GM12878 (cell line): ENCODE data around the gene RAPGEF1. TPM values are rescaled to one million over a fixed set of nuclear protein-coding genes. Genes with fewer than 3 reads are reported as not detected.

Source experiments
- ATAC-seq: fragments of 200-7000 bp; cut with Tn5 transposase; 3 replicates; pipeline ENCODE4 v1.9.1; 2020; ENCODE audit warnings: mild to moderate bottlenecking, moderate library complexity
- BruUV-seq: library from RNA; stranded (reverse); fragments of 400-500 nt; replicated peaks from 2 replicates; lab custom pipeline; 2021; lab: Mats Ljungman, UMichigan
- CTCF ChIA-PET: fragments of 300-600 bp; sonication (Branson Sonifier 250); formaldehyde crosslinking; extraction: SDS; loops from one replicate; lab custom pipeline; 2021; ENCODE audit warnings: inconsistent platforms; lab: Yijun Ruan, JAX
- POLR2A ChIA-PET: fragments of 350-600 bp; formaldehyde crosslinking; extraction: SDS; loops from one replicate; lab custom pipeline; 2021; ENCODE audit warnings: inconsistent platforms; lab: Charles Lee
- RAD21 ChIA-PET: fragments of 300-600 bp; sonication (Branson Sonifier 250); formaldehyde crosslinking; loops from one replicate; lab custom pipeline; 2023; ENCODE audit warnings: antibody characterized with exemption; ENCODE audit not compliant: unreplicated experiment; lab: Charles Lee
- SMC1A ChIA-PET: fragments of 300-600 bp; sonication (Branson Sonifier 250); formaldehyde crosslinking; loops from one replicate; lab custom pipeline; 2023; ENCODE audit not compliant: unreplicated experiment, uncharacterized antibody; lab: Charles Lee
- DNase-seq: peaks from one replicate; pipeline ENCODE4 v3.0.0-alpha.2; 2011; ENCODE audit warnings: low read depth, low spot score
- FAIRE-seq: peaks from 3 replicates; lab custom pipeline; 2011; peaks lifted over from hg19 to GRCh38; lab: Jason Lieb, UNC
- H2AFZ ChIP-seq: 2 replicates; pipeline ENCODE4 v1.6.0; 2011; ENCODE audit warnings: low read depth, low read length, control low read depth; ENCODE audit not compliant: control insufficient read depth
- H3K27ac ChIP-seq: 2 replicates; pipeline ENCODE4 v1.5.1; 2011; ENCODE audit warnings: control low read depth; ENCODE audit not compliant: control insufficient read depth, insufficient read depth
- H3K27me3 ChIP-seq, 2 experiments: replicated peaks in 1 of 2; 2 replicates each; pipeline versions ENCODE4 v1.6.0 to v1.6.1; 2011; ENCODE audit warnings: low read length in 1 of 2; ENCODE audit not compliant: control insufficient read depth in 2 of 2, insufficient read depth in 2 of 2
- H3K36me3 ChIP-seq, 2 experiments: 2 replicates each; pipeline ENCODE4 v1.5.1; 2011; ENCODE audit warnings: low read length in 1 of 2; ENCODE audit not compliant: control insufficient read depth in 2 of 2, insufficient read depth in 2 of 2
- H3K4me1 ChIP-seq: 2 replicates; pipeline ENCODE4 v1.6.1; 2011; ENCODE audit warnings: mild to moderate bottlenecking, low read length, moderate library complexity, mixed read lengths; ENCODE audit not compliant: control insufficient read depth, insufficient read depth
- H3K4me2 ChIP-seq: 2 replicates; pipeline ENCODE4 v1.6.0; 2011; ENCODE audit warnings: control low read depth; ENCODE audit not compliant: control insufficient read depth, insufficient read depth
- H3K4me3 ChIP-seq: fragments of 200-600 bp; sonication (generic); 2 replicates; pipeline ENCODE4 v1.5.1; 2016
- H3K79me2 ChIP-seq: 2 replicates; pipeline ENCODE4 v1.6.0; 2011; ENCODE audit warnings: low read length; ENCODE audit not compliant: control insufficient read depth, insufficient read depth
- H3K9ac ChIP-seq: 2 replicates; pipeline ENCODE4 v1.8.0; 2011; ENCODE audit warnings: low read length, control low read depth, mixed read lengths; ENCODE audit not compliant: control insufficient read depth, insufficient read depth
- H3K9me3 ChIP-seq: replicated peaks from 3 replicates; pipeline ENCODE4 v1.5.1; 2011; ENCODE audit warnings: mild to moderate bottlenecking, low read length; ENCODE audit not compliant: control insufficient read depth, insufficient read depth
- H4K20me1 ChIP-seq: 2 replicates; pipeline ENCODE4 v1.6.0; 2011; ENCODE audit not compliant: control insufficient read depth, insufficient read depth
- CEBPB ChIP-seq, 2 experiments: fragments of 150-350 bp in 1 of 2; IDR thresholded peaks; 2 replicates each; pipeline ENCODE4 v1.6.1; 2012 to 2014; ENCODE audit warnings: low read depth in 2 of 2, low read length in 2 of 2, borderline replicate concordance in 1 of 2, inconsistent platforms in 1 of 2
- CTCF ChIP-seq, 3 experiments: IDR thresholded peaks in 2 of 3; conservative IDR thresholded peaks in 1 of 3; 2 replicates each; pipeline ENCODE4 v1.5.1; 2011; ENCODE audit warnings: low read depth in 3 of 3, low read length in 3 of 3, mild to moderate bottlenecking in 3 of 3, control low read depth in 2 of 3, moderate library complexity in 2 of 3, inconsistent platforms in 1 of 3, mixed read lengths in 1 of 3; ENCODE audit not compliant: control insufficient read depth in 2 of 3, insufficient read depth in 1 of 3; ENCODE audit errors: extremely low read depth in 1 of 3
- FOXK2 ChIP-seq: fragments of 450-650 bp; IDR thresholded peaks from 2 replicates; pipeline ENCODE4 v1.6.1; 2017; ENCODE audit warnings: mild to moderate bottlenecking, moderate library complexity
- JUND ChIP-seq: IDR thresholded peaks from 2 replicates; pipeline ENCODE4 v1.6.1; 2012; ENCODE audit warnings: low read depth, mild to moderate bottlenecking, low read length, improper control_type of control experiment, moderate library complexity
- KDM1A ChIP-seq: fragments of 200-600 bp; sonication (generic); IDR thresholded peaks from 2 replicates; pipeline ENCODE4 v1.6.1; 2016; ENCODE audit warnings: borderline replicate concordance
- SMAD5 ChIP-seq: IDR thresholded peaks from 2 replicates; pipeline ENCODE4 v1.6.1; 2016; ENCODE audit warnings: antibody characterized with exemption, low read depth
- USF1 ChIP-seq: IDR thresholded peaks from 2 replicates; pipeline ENCODE4 v1.6.1; 2011; ENCODE audit warnings: borderline replicate concordance, low read depth, mild to moderate bottlenecking, moderate library complexity, mixed read lengths, low read length; ENCODE audit not compliant: insufficient read depth; ENCODE audit errors: extremely low read length
- WGBS: methylation state at CpG from one replicate; pipeline ENCODE4 v1.1.6; 2016; ENCODE audit warnings: low lambda C conversion rate; ENCODE audit not compliant: insufficient replicate concordance, insufficient coverage; ENCODE audit errors: missing lambda C conversion rate; 5-methylcytosine and 5-hydroxymethylcytosine counted together
- in situ Hi-C: fragments of 300-500 bp; cut with MboI; formaldehyde crosslinking; loops from 9 replicates; pipeline ENCODE4 v1.14.3; 2018; ENCODE audit warnings: mixed read lengths
- intact Hi-C: fragments of 100-400 bp; cut with micrococcal nuclease; formaldehyde crosslinking; loops from one replicate; pipeline ENCODE4 v1.14.2; 2022; ENCODE audit not compliant: unreplicated experiment
- polyA plus RNA-seq, 11 experiments: library from polyadenylated mRNA; depleted of rRNA in 4 of 11; unstranded in 6 of 11; stranded (reverse) in 5 of 11; fragments of >200 nt; fragmentation: Nextera tagmentation in 4 of 11; fragmentation: Illumina TruSeq in 1 of 11; extraction: Ambion mirVana in 4 of 11; extraction: Trizol in 1 of 11; gene quantifications; 1 replicate in 1 of 11; 2 replicates in 10 of 11; pipeline versions ENCODE4 v1.2.1 to v1.2.3, GENCODE V29; 2011 to 2016; ENCODE audit warnings: inconsistent platforms in 2 of 11, missing spikeins in 2 of 11, low read depth in 1 of 11
- total RNA-seq, 4 experiments: library from RNA; depleted of rRNA in 3 of 4; stranded (reverse); fragments of >200 nt in 3 of 4; fragmentation: Illumina TruSeq in 1 of 4; extraction: Trizol in 1 of 4; gene quantifications; 2 replicates each; pipeline versions ENCODE4 v1.2.1 to v1.2.3, GENCODE V29; 2013 to 2021
- TF ChIP-seq, protein P1 (sequence below): fragments of 450-650 bp; IDR thresholded peaks from 2 replicates; pipeline ENCODE4 v1.6.1; 2017; ENCODE audit warnings: mild to moderate bottlenecking, moderate library complexity
- TF ChIP-seq, protein P2 (sequence below): IDR thresholded peaks from 2 replicates; pipeline ENCODE4 v1.6.1; 2011; ENCODE audit warnings: borderline replicate concordance, low read depth, mild to moderate bottlenecking, moderate library complexity, low read length; ENCODE audit not compliant: insufficient read depth, poor library complexity, severe bottlenecking
- TF ChIP-seq, protein P3 (sequence below): fragments of 450-650 bp; IDR thresholded peaks from 2 replicates; pipeline ENCODE4 v1.6.1; 2017; ENCODE audit warnings: mild to moderate bottlenecking

The RAPGEF1 gene
- total and polyA plus RNA-seq, 10 of the 15 experiments (the other 5 are each of a cell fraction or from before 2014, with no cell fraction given), result 0.42 to 113 (median 45.9) TPM

- H3K79me2 ChIP-seq, result peaks cover 67% of the 10 kb centered on the region
- no peak for ATAC-seq
- H3K27ac ChIP-seq, result peak overlapping the region; percentile 50
Observed at GRCh38 chr9:131651599-131651998, 88.3 kb downstream of the RAPGEF1 start.

More at GRCh38 chr9:131651599-131651998, 88.3 kb downstream of the RAPGEF1 start:
- FAIRE-seq (no peak), DNase-seq (no peak)
- no peak overlapping the region for H2AFZ ChIP-seq
- peaks cover 6% of the 10 kb centered on the region; the same call in 1 of the 2 replicates for H4K20me1 ChIP-seq
- CTCF ChIA-PET, result interaction anchor here (0.9 to 2.4 kb wide), 2 partner anchors 8 to 13 kb away, joined by 4 to 5 read pairs; no protein-coding TSS in a partner anchor
- H3K9me3 ChIP-seq, result no peaks in the 10 kb centered on the region
- RAD21 ChIA-PET, result interaction anchor here (1.1 kb wide), 1 partner anchor 10 kb away, joined by 3 read pairs; no protein-coding TSS in a partner anchor
- no peaks in the 10 kb centered on the region for H3K27me3 ChIP-seq
- intact Hi-C loops, result no loop called here
- no peak overlapping the region; the same call in 1 of the 2 replicates for H3K9ac ChIP-seq
- TF ChIP-seq JUND (no peak), CTCF (IDR thresholded peaks at IDR 0.05 in 2 of 3, conservative IDR thresholded peaks at IDR 0.05 in 1 of 3; ENCODE audit: control insufficient read depth in 2 of 3, extremely low read depth in 1 of 3, insufficient read depth in 1 of 3, low read depth in 3 of 3, low read length in 3 of 3) (no peak), SMAD5 (no peak), KDM1A (no peak), CEBPB (IDR thresholded peaks at IDR 0.05; ENCODE audit: borderline replicate concordance in 1 of 2, low read depth in 2 of 2, low read length in 2 of 2) (no peak), FOXK2 (no peak), USF1 (no peak)
- TF ChIP-seq, protein P1, sequence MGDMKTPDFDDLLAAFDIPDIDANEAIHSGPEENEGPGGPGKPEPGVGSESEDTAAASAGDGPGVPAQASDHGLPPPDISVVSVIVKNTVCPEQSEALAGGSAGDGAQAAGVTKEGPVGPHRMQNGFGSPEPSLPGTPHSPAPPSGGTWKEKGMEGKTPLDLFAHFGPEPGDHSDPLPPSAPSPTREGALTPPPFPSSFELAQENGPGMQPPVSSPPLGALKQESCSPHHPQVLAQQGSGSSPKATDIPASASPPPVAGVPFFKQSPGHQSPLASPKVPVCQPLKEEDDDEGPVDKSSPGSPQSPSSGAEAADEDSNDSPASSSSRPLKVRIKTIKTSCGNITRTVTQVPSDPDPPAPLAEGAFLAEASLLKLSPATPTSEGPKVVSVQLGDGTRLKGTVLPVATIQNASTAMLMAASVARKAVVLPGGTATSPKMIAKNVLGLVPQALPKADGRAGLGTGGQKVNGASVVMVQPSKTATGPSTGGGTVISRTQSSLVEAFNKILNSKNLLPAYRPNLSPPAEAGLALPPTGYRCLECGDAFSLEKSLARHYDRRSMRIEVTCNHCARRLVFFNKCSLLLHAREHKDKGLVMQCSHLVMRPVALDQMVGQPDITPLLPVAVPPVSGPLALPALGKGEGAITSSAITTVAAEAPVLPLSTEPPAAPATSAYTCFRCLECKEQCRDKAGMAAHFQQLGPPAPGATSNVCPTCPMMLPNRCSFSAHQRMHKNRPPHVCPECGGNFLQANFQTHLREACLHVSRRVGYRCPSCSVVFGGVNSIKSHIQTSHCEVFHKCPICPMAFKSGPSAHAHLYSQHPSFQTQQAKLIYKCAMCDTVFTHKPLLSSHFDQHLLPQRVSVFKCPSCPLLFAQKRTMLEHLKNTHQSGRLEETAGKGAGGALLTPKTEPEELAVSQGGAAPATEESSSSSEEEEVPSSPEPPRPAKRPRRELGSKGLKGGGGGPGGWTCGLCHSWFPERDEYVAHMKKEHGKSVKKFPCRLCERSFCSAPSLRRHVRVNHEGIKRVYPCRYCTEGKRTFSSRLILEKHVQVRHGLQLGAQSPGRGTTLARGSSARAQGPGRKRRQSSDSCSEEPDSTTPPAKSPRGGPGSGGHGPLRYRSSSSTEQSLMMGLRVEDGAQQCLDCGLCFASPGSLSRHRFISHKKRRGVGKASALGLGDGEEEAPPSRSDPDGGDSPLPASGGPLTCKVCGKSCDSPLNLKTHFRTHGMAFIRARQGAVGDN, result no peak
- TF ChIP-seq, protein P2, sequence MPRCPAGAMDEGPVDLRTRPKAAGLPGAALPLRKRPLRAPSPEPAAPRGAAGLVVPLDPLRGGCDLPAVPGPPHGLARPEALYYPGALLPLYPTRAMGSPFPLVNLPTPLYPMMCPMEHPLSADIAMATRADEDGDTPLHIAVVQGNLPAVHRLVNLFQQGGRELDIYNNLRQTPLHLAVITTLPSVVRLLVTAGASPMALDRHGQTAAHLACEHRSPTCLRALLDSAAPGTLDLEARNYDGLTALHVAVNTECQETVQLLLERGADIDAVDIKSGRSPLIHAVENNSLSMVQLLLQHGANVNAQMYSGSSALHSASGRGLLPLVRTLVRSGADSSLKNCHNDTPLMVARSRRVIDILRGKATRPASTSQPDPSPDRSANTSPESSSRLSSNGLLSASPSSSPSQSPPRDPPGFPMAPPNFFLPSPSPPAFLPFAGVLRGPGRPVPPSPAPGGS, result no peak
- TF ChIP-seq, protein P3, sequence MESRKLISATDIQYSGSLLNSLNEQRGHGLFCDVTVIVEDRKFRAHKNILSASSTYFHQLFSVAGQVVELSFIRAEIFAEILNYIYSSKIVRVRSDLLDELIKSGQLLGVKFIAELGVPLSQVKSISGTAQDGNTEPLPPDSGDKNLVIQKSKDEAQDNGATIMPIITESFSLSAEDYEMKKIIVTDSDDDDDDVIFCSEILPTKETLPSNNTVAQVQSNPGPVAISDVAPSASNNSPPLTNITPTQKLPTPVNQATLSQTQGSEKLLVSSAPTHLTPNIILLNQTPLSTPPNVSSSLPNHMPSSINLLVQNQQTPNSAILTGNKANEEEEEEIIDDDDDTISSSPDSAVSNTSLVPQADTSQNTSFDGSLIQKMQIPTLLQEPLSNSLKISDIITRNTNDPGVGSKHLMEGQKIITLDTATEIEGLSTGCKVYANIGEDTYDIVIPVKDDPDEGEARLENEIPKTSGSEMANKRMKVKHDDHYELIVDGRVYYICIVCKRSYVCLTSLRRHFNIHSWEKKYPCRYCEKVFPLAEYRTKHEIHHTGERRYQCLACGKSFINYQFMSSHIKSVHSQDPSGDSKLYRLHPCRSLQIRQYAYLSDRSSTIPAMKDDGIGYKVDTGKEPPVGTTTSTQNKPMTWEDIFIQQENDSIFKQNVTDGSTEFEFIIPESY, result no peak
- in situ Hi-C loops, result no loop called here
- no peak overlapping the region for H3K4me3 ChIP-seq
- peaks cover 29% of the 10 kb centered on the region for H3K4me1 ChIP-seq
- SMC1A ChIA-PET, result interaction anchor here (0.7 to 5.5 kb wide), 7 partner anchors 8 to 26 kb away, joined by 3 to 48 read pairs (median 3); no protein-coding TSS in a partner anchor
- H3K4me2 ChIP-seq, result peak overlapping the region; percentile 25
- no TSS peak for BruUV-seq
- peaks cover 4 to 32% of the 10 kb centered on the region in 2 experiments for H3K36me3 ChIP-seq
- POLR2A ChIA-PET, result interaction anchor here (1.5 kb wide), 1 partner anchor 22 kb away, joined by 5 read pairs; no protein-coding TSS in a partner anchor
- 58% methylated on average over 3 of the region's 3 CpGs for WGBS
